HepG2 (cell line): Measurements from ENCODE around the gene SUSD6. TPM values are rescaled to one million over a fixed set of nuclear protein-coding genes. Genes with fewer than 3 reads are reported as not detected.

Experiments used
- BCLAF1 ChIP-seq: fragments of 450-650 bp; IDR thresholded peaks from 2 replicates; pipeline ENCODE4 v1.6.1; 2017; ENCODE audit warnings: mild to moderate bottlenecking
- CBX1 ChIP-seq: IDR thresholded peaks from one replicate; pipeline ENCODE4 v1.6.1; 2016; ENCODE audit warnings: antibody characterized with exemption, low read depth
- FOXA1 ChIP-seq, 2 experiments: fragments of 450-650 bp in 1 of 2; sonication (generic) in 1 of 2; formaldehyde crosslinking in 1 of 2; IDR thresholded peaks; 2 replicates each; pipeline versions ENCODE4 v1.4.0 to v1.6.1; 2016 to 2020; ENCODE audit warnings: missing genetic modification reagents in 1 of 2
- IKZF5 ChIP-seq: IDR thresholded peaks from 2 replicates; pipeline ENCODE4 v1.6.1; 2018; ENCODE audit warnings: missing genetic modification reagents, mild to moderate bottlenecking, missing compliant biosample characterization
- KDM6A ChIP-seq: IDR thresholded peaks from 2 replicates; pipeline ENCODE4 v1.6.1; 2016; ENCODE audit warnings: low read depth
- KLF9 ChIP-seq: IDR thresholded peaks from 2 replicates; pipeline ENCODE4 v1.6.1; 2016; ENCODE audit warnings: low read depth
- MTF1 ChIP-seq: sonication (generic); formaldehyde crosslinking; IDR thresholded peaks from 2 replicates; pipeline ENCODE4 v1.5.0; 2020; ENCODE audit warnings: missing genetic modification reagents
- PHF5A ChIP-seq: IDR thresholded peaks from one replicate; pipeline ENCODE4 v1.6.1; 2018; ENCODE audit warnings: low read depth, missing genetic modification reagents; ENCODE audit not compliant: unreplicated experiment
- POLR2G ChIP-seq: fragments of 200-400 bp; formaldehyde crosslinking; IDR thresholded peaks from 2 replicates; pipeline ENCODE4 v1.6.1; 2018; ENCODE audit warnings: mild to moderate bottlenecking, low read depth, low read length, moderate library complexity
- SKIL ChIP-seq: sonication (generic); formaldehyde crosslinking; IDR thresholded peaks from 2 replicates; pipeline ENCODE4 v1.8.0; 2022; ENCODE audit warnings: missing genetic modification reagents, mild to moderate bottlenecking, moderate library complexity, borderline replicate concordance
- ZBTB33 ChIP-seq: sonication (generic); formaldehyde crosslinking; IDR thresholded peaks from 2 replicates; pipeline ENCODE4 v1.4.0; 2020; ENCODE audit warnings: missing genetic modification reagents
- ZNF329 ChIP-seq: sonication (generic); formaldehyde crosslinking; IDR thresholded peaks from 2 replicates; pipeline ENCODE4 v1.9.0; 2021; ENCODE audit warnings: low read depth, mild to moderate bottlenecking, missing genetic modification reagents
- ZNF331 ChIP-seq: sonication (generic); formaldehyde crosslinking; IDR thresholded peaks from 2 replicates; pipeline ENCODE4 v1.4.0; 2020; ENCODE audit warnings: missing genetic modification reagents
- ZNF33B ChIP-seq: sonication (generic); formaldehyde crosslinking; IDR thresholded peaks from 2 replicates; pipeline ENCODE4 v1.5.1; 2020; ENCODE audit warnings: mild to moderate bottlenecking, missing genetic modification reagents
- ZNF414 ChIP-seq: sonication (generic); formaldehyde crosslinking; IDR thresholded peaks from 2 replicates; pipeline ENCODE4 v1.5.0; 2020; ENCODE audit warnings: missing genetic modification reagents
- ZNF574 ChIP-seq: sonication (generic); formaldehyde crosslinking; IDR thresholded peaks from 2 replicates; pipeline ENCODE4 v1.4.0; 2020; ENCODE audit warnings: missing genetic modification reagents
- ZNF670 ChIP-seq: sonication (generic); formaldehyde crosslinking; IDR thresholded peaks from 2 replicates; pipeline ENCODE4 v1.8.0; 2022; ENCODE audit warnings: mild to moderate bottlenecking, missing genetic modification reagents, borderline replicate concordance
- ZNF879 ChIP-seq: sonication (generic); formaldehyde crosslinking; IDR thresholded peaks from 2 replicates; pipeline ENCODE4 v1.8.1; 2023; ENCODE audit warnings: missing genetic modification reagents
- polyA plus RNA-seq, 8 experiments: library from polyadenylated mRNA; depleted of rRNA in 3 of 8; stranded (reverse) in 7 of 8; unstranded in 1 of 8; fragments of >200 nt; fragmentation: Illumina TruSeq in 4 of 8; extraction: Trizol in 4 of 8; gene quantifications; 2 replicates each; pipeline versions ENCODE4 v1.2.1 to v1.2.3, GENCODE V29; 2011 to 2016; ENCODE audit warnings: low read depth in 4 of 8, missing spikeins in 1 of 8, mixed read lengths in 1 of 8; ENCODE audit not compliant: insufficient read depth in 1 of 8
- total RNA-seq, 5 experiments: library from RNA; depleted of rRNA; stranded (reverse); fragments of >200 nt; fragmentation: Illumina TruSeq; extraction: Trizol; gene quantifications; 2 replicates each; pipeline ENCODE4 v1.2.3, GENCODE V29; 2016; ENCODE audit warnings: low read depth in 1 of 5

SUSD6 gene
- total and polyA plus RNA-seq, 2 of the 13 experiments (the other 11 are each of a cell fraction or from before 2014, with no cell fraction given), result 7.2 to 7.4 TPM

GRCh38 chr14:69580009-69580577 is 31.3 kb upstream of the SUSD6 start (continued):
- TF ChIP-seq ZNF574 (CRISPR knock-in tag) (peak; percentile 67), CBX1 (no peak), ZNF331 (CRISPR knock-in tag) (peak; percentile 77; the same call in 1 of the 2 replicates), ZBTB33 (peak; percentile 37), KDM6A (CRISPR knock-in tag) (no peak), ZNF33B (CRISPR knock-in tag) (0 out of 2 replicates have a peak, but pooled peaks have one; percentile 36), MTF1 (no peak), PHF5A (CRISPR knock-in tag) (peak; percentile 47), BCLAF1 (no peak), SKIL (CRISPR knock-in tag) (peak; percentile 39; the same call in 1 of the 2 replicates), ZNF414 (CRISPR knock-in tag) (0 out of 2 replicates have a peak, but pooled peaks have one; percentile 52), IKZF5 (CRISPR knock-in tag) (peak; percentile 61; the same call in 1 of the 2 replicates), KLF9 (CRISPR knock-in tag) (no peak), ZNF329 (no peak), POLR2G (no peak), ZNF670 (0 out of 2 replicates have a peak, but pooled peaks have one; percentile 35), FOXA1 (IDR thresholded peaks at IDR 0.05) (no peak), FOXA1 (CRISPR knock-in tag; IDR thresholded peaks at IDR 0.05) (peak; percentile 47; the same call in 1 of the 2 replicates), ZNF879 (CRISPR knock-in tag) (no peak)
